GM19043 (cell line): Measurements from ENCODE around the gene WFDC1.

ENCODE experiments used
- ATAC-seq: cut with Tn5 transposase; IDR thresholded peaks from one replicate; pipeline ENCODE4 v1.9.1; 2021; ENCODE audit warnings: low read depth; ENCODE audit not compliant: unreplicated experiment

The WFDC1 gene

GRCh38 chr16:84299734-84300440, 5.2 kb downstream of the WFDC1 start:
- ATAC-seq, result no peak

- ATAC-seq, result no peak
Observed at GRCh38 chr16:84302111-84302954, 7.7 kb downstream of the WFDC1 start.

GRCh38 chr16:84303023-84303422, 8.3 kb downstream of the WFDC1 start:
- ATAC-seq, result no peak

GRCh38 chr16:84303516-84303915, 8.8 kb downstream of the WFDC1 start:
- ATAC-seq, result no peak

- ATAC-seq, result no peak
Observed at GRCh38 chr16:84306564-84306963, 11.9 kb downstream of the WFDC1 start.

- no peak for ATAC-seq
Observed at GRCh38 chr16:84307209-84307954, 12.7 kb downstream of the WFDC1 start.

- ATAC-seq, result no peak
Observed at GRCh38 chr16:84308120-84308519, 13.4 kb downstream of the WFDC1 start.

- ATAC-seq, result no peak
Observed at GRCh38 chr16:84310642-84311041, 16.0 kb downstream of the WFDC1 start.

GRCh38 chr16:84312783-84313382, 18.2 kb downstream of the WFDC1 start:
- no peak for ATAC-seq

GRCh38 chr16:84313921-84314320, 19.2 kb downstream of the WFDC1 start:
- no peak for ATAC-seq

- ATAC-seq, result no peak
Observed at GRCh38 chr16:84314373-84314772, 19.7 kb downstream of the WFDC1 start.

GRCh38 chr16:84314814-84315213, 20.1 kb downstream of the WFDC1 start:
- ATAC-seq, result no peak

GRCh38 chr16:84315422-84315821, 20.7 kb downstream of the WFDC1 start:
- ATAC-seq, result no peak

- no peak for ATAC-seq
Observed at GRCh38 chr16:84318091-84318975, 23.7 kb downstream of the WFDC1 start.

- ATAC-seq, result no peak
Observed at GRCh38 chr16:84319146-84319760, 24.6 kb downstream of the WFDC1 start.

- no peak for ATAC-seq
Observed at GRCh38 chr16:84320511-84320910, 25.8 kb downstream of the WFDC1 start.

- ATAC-seq, result no peak
Observed at GRCh38 chr16:84321932-84322331, 27.3 kb downstream of the WFDC1 start.

GRCh38 chr16:84322749-84323148, 28.1 kb downstream of the WFDC1 start:
- ATAC-seq, result no peak

GRCh38 chr16:84323606-84324005, 28.9 kb downstream of the WFDC1 start:
- ATAC-seq, result no peak
